SIG-M5 treated with dmso at 0.1 percent for 504 hours (cell line): ENCODE data around the gene VMA21.

ENCODE experiments used
- DNase-seq: peaks from one replicate; lab custom pipeline; 2025; ENCODE audit not compliant: unreplicated experiment; lab: John Stamatoyannopoulos, UW

Gene VMA21, protein sequence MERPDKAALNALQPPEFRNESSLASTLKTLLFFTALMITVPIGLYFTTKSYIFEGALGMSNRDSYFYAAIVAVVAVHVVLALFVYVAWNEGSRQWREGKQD

GRCh38 chrX:151396825-151397740 is at the start of gene VMA21:
Gene VMA21 (plus strand): TSS chrX:151397206. CDS start chrX:151397309, 103 bp downstream.
- DNase-seq, result peak; percentile 61

GRCh38 chrX:151359341-151359740 is 37.7 kb upstream of the VMA21 start:
- DNase-seq, result no peak

DNA sequence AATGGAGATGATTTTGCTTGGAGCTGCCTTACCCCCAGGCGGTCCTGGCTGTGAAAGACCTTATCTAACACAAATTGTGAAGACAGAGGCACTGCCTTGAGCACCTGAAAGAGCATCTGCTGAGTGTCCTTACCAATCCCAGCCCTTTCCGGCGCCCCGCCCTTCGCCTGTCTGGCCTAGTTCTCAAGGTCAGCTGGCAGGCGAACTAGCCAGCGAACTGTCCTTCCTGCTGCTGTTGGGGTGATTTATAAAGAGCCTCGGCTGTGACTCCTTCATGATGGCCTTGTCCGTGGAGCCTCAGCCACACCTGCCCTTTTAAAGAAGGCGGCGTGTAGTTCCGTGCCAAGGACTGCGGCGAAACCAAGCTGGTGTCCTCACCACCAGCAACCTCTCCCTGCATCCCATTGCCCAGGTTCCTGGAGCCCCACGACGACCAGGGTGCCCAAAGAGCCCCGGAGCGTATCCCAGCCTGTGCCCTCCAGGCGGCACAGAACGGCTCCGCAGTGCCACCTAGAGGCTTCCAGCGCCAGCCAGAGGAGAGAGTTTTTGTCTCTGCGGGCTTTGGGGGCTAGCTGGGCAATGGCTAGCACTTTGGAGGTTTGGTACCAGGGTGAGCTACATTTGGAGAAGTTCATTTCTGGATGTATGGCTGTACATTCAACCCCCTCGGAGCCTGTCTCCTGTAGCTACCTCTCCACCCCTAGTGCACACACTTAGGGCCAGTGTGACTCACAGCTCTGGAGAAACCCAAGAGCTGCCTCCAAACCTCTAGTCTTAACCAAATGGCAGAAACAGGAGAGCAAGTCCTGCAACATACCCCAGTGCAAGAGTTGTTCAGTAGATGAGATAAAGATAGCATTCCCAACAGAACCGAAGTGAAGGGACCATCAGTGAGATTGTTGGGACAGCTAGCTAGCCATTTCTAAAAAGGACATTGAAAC is 36.8 kb upstream of the VMA21 start:
- peak; percentile 4 for DNase-seq

DNA sequence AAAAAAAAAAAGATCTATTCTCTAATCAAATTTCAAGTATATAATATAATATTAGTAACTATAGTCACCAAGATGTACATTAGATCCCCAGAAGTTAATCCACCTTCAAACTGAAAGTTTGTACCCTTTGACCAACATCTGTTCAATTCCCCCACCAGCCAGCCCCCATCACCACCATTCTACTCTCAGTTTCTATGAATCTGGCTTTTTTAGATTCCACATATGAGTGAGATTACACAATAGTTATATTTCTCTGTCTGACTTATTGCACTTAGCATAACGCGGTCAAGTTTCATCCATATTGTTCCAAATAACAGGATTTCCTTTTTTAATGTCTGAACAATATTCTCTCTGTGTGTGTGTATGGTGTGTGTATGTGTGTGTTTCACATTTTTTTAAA is 33.7 kb upstream of the VMA21 start:
- DNase-seq, result no peak

DNA sequence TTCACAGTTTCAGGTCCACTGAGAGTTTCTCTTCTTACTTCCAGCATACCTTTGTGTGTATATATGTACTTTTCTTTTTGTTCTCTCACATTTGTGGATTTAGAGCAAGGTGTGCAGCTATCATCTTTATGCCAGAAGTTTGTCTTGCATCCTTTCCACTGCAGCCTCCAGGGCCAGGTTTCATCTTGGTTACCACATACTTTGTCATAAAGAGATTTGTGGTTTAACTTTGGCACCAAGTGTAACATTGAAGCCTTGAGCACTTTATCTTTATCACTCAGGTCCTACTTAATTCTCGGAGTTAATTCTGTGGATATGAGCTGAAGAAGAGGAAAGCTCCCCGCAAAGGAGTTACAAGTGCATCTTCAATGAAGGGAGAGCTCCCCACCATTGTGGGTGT is 31.4 kb upstream of the VMA21 start:
- DNase-seq, result no peak

DNA sequence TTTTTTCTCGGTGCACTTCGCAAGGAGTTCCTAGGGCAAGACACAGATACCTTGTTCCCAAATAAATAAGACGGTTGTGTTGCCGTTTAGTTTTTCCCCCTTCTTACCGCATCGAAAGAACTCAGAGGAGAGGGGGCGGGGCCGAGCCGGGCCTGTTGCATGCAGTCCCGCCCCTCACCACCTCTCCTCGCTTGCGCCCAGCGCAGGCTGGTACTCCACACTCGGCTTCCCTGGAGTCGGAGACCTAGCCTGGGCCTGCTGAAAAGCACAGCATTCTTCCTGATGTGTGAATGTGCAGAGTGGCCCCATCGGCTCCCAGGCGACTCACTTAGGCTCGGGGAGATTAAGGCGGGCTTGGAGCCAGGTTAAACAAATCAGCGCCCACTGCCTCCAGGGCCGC is 26.1 kb upstream of the VMA21 start:
- DNase-seq, result no peak

DNA sequence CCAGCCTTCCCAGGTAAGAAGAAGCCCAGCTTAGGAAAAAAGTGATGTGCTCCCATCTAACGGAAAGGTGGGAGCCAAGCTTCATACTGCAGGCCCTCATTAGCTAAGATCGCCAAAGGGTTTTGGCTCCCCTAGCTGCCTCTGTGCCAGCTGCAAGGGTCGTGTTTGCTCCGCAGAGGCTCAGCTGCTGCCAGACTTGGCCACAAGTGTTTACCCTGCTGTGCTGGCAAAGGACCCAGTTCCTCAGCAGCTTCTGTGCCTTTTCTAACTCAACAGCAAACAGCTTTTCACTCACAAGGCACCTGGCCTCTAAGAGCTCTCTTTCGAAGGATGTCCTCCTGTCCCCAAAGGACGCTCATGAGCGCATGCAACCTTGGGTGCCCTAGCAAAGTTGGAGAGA is 12.2 kb upstream of the VMA21 start:
- DNase-seq, result no peak

DNA sequence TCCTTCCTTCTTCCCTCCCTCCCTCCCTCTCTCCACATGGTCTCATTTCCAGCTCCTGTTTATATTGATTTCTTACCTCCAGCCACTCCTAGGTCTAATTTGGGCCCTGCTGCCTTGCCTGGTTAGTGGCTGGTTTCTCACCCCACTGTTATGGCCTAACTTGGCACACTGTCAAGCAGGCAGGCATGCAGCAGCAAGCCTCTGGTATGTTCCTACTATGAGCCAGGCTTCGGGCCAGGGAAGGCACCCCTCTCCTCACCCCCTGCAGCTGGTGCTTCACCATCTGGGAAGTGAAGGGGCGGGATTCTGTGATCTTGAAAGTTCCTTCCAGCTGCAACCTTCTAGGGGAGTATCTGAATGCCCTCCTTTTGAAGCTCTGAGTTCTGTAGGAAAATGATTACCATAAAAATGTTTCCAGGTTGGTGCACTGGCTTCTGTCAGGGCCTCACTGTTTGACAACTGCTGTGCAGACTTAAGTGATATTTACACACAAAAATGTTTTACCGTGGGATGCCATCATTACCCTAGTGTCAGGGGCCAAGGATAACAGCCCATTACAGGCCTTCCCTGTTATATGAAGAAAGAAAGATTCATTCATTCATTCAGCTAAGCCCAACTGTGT is 10.1 kb upstream of the VMA21 start:
- DNase-seq, result no peak

DNA sequence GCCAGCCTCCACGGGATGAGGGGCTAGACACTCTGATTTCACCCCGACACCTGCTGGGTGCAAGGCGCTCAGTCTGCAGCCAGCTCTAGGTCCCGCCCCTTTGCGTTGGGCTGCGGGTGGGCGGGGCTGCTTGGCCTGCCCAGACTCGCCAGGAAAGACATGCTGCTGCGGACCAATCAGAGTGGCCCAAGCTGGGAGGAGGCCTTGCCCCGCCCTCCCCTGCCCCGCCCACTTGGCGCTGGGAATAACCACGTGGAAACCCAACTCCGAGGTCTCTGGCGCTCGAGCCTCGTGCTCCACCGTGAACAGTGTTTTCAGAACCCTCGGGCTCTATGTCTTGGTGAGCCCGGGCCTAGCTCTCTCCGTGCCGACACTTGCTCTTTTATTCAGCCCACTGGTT is 5.3 kb upstream of the VMA21 start:
- DNase-seq, result no peak

DNA sequence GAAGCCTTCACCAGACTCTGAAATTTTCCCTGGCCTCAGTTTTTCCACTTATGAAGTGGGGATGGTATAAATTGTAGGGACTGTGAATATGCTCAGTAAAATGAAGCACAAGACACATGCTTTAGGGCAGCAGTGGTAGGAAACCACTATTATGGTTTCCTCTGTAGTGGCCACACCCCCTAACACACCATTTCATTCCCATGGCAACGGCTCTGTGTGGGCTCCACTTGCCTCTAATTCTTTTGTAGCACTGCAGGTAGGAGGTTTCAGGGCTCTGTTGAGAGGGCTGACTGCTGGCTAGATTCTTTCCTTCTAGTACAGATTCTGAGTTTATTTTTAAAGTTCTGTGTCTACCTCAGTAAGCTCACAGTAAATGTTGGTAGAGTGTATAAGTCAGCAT is 3.5 kb upstream of the VMA21 start:
- DNase-seq, result no peak

- peak; percentile 35 for DNase-seq
Observed at GRCh38 chrX:151396042-151396824, 773 bp upstream of the VMA21 start.

DNA sequence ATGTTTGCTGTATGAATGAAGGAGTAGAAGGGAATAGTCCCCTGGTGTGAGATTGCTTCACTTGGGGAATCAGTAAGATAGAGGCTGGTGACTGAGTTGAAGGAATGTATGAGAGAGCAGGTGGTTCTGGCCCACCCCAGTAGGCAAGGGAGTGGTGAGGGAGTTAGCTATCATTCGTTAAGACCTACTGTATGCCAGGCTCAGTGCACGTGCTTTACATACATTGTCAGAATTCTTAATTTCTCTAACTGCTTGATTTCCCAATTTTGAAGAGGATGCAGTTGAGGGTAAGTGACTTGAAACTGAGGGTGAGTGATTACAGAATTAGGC is 700 bp downstream of the VMA21 start:
- DNase-seq, result peak; percentile 29

DNA sequence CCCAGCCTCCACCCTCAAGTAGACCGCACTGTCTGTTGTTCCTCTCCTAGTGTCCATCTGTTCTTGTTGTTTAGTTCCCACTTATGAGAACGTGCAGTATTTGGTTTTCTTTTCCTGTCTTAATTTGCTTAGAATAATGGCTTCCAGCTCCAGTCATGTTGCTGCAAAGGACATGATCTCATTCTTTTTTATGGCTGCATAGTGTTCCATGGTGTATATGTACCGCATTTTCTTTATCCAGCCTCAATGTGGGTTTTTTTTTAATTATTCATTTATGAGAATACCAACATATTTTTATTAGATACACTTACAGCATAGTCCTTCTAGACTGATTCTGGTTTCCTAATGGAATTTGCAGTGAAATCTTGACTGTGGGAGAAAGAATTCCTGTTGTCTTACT is 1.3 kb downstream of the VMA21 start:
- DNase-seq, result peak; percentile 6

DNA sequence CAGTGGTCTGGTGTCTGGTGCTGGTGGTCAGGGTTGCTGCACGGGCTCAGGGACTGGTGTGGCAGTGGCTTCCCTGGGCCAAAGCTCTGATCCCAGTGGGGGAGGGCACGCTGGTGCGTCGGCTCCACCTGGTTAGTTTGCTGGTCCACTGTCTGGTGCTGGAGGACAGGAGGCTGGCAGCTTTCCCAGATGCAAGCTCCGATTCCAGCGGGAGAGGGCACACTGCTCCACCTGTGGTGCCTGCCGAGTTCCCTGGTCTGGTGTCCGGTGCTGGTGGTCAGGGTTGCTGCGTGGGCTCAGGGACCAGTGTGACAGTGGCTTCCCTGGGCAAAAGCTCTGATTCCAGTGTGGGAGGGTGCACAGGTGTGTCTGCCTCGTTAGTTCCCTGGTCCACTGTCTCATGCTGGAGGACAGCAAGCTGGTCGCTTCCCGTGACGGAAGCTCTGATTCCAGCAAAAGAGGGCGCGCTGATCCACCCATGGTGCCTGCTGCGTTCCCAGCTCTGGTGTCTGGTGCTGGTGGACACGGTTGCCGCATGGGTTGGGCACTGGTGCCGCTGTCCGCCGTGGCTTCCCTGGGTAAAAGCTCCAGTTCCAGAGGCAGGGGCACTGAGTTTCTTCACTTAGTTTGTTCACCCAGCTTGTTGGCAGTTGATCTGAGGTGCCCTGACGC is 5.8 kb downstream of the VMA21 start:
- peak; percentile 9 for DNase-seq

GRCh38 chrX:151416579-151416978 is 19.6 kb downstream of the VMA21 start:
- DNase-seq, result no peak

DNA sequence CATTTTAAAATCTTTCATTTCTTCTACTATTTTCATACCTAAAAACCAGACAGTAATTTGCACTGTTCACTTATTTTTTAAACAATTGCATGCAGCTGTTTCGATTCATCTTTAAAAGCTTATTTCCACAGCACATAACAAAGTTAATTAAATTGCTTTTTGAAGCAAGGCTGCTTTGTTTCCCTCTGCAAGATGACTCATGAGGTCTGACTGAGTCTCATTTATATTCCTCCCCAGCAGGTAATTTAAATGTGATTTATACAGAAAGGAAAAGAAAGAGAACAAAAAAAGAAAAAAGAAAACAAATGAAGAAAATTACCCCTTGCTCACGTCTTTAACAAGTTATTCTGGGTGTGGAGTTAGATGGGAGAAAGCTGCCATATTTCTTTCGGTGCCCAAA is 22.8 kb downstream of the VMA21 start:
- no peak for DNase-seq

DNA sequence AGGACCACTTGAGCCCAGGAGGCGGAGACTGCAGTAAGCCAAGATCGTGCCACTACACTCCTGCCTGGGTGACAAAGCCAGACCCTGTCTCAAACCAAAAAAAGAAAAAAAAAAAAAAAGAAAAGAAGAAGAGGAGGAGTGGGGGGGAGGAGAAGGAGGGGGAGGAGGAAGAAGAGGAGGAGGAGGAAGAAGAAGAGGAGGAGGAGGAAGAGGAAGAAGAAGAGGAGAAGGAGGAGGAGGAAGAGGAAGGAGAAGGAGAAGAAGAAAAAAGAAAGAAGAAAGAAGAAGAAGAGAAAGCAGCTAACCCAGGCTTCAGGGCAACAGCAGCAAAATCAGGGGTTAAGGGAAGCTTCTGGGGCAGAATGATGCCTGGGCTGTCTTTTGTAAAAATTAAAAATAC is 27.5 kb downstream of the VMA21 start:
- DNase-seq, result no peak

DNA sequence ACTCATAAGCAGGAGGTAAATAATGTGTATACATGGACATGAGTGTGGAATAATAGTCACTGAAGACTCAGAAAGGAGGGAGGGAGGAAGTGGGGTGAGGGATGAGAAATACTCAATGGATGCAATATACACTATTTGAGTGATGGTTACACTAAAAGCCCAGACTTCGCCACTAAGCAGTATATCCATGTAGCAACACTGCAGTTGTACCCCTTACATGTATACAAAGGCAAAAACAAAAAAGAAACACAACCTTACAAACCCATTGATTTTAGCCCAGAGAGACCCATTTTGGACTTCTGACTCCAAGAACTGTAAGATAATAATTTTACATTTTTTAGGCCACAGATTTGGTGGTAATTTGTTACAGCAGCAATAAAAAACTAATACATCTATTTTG is 51.5 kb downstream of the VMA21 start:
- DNase-seq, result no peak

DNA sequence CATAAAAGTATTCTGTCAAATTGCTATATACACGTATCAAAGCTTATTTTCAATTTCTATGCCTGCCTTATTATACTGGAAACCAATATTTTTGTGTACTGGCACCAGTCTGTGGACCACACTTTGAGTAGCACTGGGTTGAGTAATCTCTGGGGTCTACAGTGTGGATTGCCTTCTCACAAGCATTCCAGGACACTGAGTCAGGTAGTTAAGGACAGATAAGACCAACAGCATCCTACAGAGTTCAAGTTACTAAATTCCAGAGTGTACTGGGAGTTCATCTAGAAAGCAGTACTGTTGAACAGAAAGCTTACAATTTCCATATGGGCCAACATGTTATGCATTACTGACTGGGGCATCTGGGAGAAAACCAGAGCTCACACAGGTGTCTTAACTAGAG is 61.8 kb downstream of the VMA21 start:
- no peak for DNase-seq
